GM18519 (cell line): ENCODE measurements around the gene CCDC60.

Experiments
- ATAC-seq: cut with Tn5 transposase; IDR thresholded peaks from one replicate; pipeline ENCODE4 v1.9.1; 2021; ENCODE audit warnings: mild to moderate bottlenecking, moderate library complexity; ENCODE audit not compliant: unreplicated experiment, low FRiP score

The CCDC60 gene

DNA sequence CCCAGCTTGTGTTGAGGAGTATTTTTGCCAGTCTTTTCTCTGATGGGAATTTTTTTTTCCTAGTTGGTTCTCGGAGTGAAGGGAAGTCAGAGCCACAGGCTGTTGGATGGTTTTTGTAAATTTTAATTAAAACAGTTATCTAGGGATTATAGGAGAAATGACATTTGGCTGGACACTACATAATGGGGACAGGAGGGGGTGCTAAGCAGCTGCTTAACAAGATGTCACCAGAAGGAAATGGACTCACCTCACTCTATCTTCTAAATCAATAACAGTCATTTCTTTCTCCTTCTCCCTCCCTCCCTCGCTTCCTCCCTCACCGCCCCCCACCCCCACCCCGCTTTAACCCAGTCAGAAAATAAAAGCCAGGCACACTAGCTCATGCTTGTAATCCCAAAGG is 165.7 kb downstream of the CCDC60 start:
- no peak for ATAC-seq

DNA sequence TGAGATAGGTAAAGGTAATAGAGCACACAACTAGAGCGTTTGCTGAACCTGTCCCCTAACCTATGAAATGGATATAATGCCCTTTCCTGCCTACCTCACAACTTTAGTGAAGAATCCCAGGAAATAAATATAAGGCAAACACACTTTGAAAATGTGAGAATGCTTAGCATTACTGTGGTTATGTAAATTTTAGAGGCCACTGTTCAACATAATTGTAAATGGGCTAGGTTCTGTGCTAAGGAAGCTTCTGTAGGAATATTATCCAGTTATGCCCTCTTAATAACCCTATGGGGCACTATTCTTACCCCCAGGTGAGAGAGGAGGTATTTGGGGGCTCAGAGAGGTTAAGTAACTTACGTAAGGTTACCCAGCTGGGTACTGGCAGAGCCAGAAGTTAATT is 166.5 kb downstream of the CCDC60 start:
- no peak for ATAC-seq

DNA sequence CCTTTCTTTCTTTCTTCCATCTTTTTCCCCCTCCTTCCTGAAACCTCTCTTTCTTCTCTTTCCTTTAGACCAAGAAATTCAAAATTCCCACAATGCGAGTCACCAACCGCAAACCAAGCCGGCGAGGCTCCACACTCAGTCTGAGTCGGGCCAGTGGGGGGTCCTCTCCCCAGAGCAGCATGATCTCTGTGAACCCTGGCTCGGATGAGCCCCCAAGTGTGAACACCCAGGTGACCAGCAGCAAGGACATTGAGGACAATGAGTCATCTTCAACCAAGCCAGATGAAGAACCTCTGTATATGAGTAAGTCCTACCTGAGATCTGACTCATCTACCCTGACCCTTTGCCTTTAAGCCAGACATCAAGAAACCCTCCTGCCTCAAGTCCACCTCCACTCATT is 170.5 kb downstream of the CCDC60 start:
- ATAC-seq = no peak

DNA sequence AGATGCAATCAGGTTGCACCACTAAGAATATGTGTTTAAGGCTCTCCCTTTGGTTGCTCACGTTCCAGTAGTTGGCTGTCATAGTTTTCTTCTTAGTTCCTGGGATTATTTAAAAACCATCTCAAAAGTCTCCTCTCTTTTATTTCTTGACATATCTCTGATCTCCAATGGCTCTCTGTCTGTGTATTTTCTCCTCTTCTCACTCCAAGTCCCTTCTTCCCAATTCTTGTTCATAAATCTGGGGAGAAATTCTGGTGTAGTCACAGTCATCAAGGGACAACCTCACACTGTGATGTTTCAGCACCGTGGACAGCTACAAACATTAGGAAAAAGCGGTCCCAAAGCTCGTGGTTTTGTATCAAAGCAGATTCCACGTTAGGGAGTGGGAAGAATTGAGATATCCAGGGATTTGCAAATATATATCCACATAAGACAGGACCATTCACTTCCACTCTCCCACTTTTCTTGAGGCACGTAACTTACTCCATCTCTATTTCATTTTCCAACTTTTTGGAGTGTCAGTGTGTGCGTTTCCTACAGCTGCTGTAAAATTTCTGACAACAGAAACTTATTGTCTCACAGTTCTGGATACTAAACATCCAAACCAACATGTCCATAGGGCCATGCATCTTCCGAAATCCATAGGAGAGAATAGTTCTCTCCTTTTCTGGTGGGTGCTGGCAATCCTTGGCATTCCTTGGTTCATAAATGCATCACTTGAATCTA is 178.4 kb downstream of the CCDC60 start:
- ATAC-seq = no peak

DNA sequence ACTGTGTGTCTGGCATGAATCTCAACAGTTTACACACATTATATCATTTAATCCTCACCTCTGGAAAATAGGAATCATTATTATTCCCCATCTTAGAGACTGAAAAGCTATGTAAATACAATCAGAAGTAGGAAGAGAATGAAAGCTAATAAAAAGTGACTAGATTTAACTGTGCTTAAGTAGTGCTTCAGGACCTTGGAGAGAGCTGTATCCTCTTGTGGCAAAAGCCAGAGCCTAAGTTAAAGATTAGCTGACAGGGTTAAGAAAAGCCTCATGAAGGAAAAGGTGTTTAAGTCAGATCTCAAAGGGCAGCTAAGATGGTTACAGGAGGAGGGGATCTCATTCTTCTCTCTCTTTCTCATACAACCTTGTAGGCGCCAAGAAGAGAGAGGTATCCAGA is 193.7 kb downstream of the CCDC60 start:
- no peak for ATAC-seq

DNA sequence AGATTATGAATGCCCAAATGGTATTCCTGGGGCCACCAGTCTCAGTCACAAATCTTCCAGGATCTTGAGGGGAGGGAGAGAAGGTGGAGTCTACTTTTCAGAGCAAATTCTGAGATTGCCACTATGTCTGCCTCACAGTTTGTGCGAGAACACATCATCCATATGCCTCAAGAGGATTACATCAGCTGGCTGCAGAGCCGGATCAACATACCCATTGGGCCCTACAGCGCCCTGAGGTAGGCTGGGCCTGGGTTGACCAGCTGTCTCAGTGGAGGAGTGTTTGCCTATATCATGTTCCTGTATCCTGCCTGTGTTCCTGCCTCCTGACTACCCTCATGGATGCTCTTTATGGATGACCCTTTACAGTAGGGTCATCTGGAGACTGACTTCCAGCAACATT is 205.9 kb downstream of the CCDC60 start:
- ATAC-seq = no peak

DNA sequence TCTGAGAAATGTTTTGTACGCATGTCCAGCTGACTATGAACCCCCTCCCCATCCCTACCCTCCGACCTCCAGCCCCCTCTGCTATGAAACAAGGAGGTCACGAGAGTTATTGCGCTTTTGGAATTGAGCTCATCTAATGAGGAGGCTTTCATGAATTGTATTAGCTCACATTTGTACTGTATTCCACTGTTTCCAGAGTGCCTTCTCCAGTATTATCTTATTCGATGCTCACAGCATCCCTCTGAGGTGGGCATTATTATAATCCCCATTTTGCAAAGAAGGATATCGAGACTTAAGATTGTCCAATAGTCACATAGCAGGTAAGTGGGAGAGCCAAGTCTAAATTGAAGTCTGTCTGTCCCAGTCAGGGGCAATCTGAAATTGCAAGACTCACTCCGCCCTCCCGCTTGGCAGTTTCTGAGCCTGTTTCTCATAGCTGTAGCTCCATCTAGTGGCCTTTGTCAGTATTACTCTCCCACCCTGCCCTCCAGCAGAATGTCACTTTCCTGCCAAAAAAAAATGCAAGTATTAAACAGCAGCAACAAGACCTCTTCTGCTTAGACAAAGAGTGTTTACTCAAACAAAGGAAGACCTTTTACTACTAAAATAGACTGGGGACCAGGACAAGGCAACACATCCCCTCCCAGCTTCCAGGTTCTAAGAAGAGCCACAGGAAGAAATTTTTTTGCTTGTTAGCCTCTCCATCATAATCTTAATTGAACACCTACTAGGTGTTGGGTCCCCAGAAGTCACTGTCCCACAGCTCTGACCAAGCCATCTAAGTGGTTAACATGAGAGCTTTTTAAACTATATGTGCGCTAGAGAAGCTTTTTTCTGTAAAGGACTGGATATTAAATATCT is 210.5 kb downstream of the CCDC60 start:
- no peak for ATAC-seq

DNA sequence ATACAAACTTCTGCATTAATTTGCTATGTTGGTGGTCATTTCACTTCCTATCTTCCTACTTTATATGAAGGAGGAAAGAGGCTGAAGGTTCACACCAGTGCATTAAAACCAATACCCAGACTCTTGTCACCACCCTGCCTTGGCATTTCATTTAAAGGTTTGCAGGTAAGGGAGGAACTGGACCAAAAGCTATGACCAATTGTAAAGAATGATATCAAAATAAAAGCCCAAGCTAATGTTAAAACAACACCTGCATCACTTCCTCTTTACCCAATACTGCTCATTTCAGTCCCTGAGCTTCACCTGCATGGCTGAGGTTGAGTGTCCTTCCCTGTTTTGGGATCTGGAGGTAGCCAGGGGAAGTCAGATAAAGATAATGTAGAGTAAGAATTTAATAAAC is 211.8 kb downstream of the CCDC60 start:
- ATAC-seq = no peak

DNA sequence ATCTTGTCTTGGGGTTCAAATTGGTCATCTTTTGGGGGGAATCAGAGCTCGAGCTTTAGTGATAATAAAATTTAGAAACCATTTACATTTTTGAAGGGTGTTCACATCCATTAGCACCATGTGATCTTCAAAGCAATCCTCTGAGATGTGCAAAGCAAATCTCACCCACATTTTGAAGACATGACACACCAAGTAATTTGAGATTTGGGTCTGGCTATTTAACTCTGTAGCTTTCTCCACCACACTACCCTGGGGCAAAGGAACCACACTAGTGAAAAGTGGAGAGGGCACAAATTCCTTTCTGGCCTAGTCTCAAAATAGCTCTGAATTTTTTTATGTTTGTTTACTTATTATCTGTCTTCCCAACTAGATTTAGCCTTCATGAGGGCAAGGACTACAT is 212.5 kb downstream of the CCDC60 start:
- ATAC-seq = no peak

DNA sequence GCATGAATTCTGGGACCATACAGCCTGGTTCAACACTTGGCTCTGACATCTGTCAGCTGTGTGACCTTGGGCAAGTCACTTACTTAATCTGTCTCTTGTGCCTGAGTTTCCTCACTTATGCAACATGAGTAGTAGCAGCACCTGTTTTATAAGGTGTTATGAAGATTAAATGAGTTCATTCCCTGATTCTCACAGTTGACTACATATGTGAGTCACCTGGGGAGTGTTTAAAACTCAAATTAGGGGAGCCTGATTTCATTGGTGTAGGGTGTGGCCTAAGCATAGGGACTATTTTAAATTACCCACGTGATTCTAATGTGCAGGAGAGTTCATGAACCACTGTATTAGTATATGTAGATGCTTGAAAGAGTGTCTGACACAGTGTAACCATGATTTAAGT is 222.3 kb downstream of the CCDC60 start:
- ATAC-seq = no peak

DNA sequence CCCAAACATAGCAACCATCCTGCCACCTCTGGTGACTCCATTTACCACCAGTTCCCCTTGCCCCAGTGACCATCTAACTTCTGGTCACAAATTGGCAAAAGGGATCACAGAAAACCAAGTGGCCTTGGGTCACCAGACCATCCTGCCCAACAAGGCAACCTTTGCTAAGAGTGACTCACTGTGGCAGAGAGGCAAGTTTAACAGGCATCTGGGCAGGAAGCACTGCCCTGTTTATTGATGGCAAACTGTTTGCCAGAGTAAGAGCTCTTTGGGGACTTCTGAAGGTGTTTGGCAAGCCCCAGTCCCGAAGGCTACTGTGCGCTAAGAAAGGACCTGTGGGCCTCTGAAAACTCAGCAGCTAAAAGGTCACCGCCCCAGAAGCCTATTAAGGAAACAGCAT is 230.9 kb downstream of the CCDC60 start:
- no peak for ATAC-seq

DNA sequence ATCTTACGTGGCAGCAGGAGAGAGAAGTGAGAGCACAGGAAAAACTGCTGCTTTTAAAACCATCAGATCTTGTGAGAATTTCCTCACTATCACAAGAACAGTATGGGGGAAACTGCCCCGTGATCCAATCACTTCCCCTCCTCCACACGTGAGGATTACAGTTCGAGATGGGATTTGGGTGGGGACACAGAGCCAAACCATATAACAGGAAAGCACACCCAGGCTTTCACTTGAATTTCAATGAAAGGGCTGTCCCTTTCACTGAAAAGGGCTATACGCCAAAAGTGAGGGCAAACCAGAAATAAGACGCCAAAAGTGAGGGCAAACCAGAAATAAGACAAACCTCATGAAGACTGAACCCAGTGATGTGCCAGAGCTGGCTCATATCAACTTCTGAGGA is 236.2 kb downstream of the CCDC60 start:
- no peak for ATAC-seq

DNA sequence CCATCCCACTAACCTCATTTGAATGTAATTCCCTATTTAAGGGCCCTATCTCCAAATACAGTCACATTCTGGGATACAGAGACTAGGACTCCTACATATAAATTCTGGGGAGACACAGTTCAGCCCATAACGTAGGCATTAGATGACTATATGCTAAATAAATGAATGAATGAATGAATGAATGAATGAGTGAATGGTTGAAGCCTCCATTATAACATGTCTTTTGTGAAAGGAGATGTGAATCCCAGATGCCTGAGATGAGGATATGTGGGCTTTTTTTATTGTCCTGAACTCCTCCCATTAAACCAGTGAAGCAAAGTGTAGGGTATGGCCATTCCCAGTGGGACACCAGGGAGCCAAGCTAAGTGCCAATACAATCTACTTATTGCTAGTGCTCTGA is 238.6 kb downstream of the CCDC60 start:
- ATAC-seq = no peak

DNA sequence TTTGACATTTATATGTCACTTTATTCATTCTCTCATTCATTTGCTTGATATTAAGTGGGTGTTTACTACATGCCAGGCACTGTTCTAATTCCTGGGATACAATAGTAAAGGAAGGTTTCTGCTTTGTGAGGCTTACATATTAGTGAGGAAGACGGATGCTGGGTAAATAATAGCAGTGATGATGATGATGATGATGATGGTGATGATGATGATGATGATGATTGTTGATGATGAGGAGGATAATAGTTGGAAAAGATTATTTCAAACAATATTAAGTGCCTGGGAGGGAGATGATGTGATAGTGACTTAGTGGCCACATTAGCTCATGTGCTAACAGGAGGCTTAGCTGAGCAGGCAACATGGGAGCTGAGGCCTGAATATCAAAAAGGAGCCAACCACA is 239.7 kb downstream of the CCDC60 start:
- ATAC-seq = no peak

DNA sequence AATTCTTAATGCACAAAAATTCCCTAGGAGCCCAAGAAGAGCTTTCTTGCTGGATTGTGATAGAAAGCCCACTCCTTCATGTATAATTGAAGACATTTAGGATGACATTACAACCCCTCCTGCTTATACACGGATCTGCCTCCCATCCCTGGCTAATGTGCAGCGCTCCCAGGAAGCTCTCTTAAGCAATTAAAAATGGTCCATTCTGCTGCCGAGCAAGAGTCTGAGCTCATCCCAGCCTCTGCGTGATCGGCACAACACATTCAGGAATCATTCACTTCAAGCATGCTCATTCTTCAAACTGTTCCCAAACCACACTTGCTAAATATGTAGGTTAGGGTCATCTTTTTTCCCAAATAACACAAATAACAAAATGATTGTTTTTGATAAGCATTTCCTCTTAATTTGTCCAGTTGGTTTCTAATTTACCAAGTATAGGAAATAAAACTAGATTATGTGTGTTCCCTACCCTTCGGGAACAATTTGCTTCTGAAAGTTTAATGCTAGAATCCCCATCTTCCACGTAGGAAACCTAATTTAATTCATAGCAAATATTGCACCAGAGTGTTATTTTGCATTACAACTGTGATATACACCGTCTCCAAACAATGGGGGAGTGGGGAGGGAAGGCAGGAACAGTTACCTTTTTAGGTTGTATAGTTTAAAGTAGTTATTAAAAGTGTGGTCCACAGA is 241.7 kb downstream of the CCDC60 start:
- ATAC-seq = no peak

DNA sequence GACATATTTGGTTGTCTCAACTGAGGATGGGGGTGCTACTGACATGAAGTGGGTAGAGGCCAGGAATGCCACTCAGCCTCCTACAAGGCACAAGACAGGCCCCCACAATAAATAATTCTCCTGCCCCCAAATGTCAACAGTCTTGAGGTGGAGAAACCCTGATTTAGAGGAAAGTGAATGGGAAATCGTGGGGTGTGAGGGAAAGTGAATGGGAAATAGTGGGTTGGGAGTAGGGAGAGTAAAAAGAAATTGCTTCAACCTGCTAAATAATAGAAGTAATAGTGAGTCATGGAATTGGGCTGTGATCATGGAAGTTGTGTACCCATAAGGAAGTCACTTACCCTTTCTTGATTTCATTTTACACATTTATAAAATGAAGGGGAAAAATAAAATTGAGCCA is 242.4 kb downstream of the CCDC60 start:
- ATAC-seq = no peak

DNA sequence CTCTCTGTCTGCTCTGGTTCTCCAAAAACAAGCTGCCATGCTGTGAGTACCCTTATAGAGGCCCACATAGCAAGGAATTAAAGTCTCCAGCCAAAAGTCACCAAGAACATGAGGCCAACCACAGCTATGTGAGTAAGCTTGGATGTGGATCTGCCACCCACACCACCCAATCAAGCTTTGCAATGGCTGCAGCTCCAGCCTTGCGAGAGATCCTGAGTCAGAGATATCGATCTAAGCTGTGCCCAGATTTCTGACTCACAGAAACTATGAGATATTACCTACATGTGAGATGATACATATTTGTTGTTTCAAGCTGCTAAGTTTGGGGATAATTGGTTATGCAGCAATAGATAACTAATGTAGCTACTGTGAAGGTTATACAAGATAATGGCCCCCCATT is 243.6 kb downstream of the CCDC60 start:
- ATAC-seq = no peak

DNA sequence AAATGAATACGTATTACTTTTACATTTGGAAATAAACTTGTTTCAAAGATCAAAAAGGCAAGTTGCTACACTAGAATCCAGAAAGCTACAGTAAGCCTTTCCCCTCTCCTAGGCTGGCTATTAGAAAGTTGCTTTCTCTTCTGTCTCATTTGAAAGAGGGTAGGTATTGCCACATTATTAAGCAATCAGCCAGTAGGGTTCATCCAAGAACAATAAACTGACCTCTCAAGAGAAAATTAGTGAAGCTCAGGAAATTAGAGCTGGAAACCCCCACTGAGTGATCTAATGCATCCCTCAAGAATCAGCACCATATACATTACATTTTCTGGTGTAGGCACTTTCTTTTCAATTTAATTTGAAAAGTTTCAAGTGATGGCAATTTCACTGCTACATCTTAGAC is 254.6 kb downstream of the CCDC60 start:
- no peak for ATAC-seq

DNA sequence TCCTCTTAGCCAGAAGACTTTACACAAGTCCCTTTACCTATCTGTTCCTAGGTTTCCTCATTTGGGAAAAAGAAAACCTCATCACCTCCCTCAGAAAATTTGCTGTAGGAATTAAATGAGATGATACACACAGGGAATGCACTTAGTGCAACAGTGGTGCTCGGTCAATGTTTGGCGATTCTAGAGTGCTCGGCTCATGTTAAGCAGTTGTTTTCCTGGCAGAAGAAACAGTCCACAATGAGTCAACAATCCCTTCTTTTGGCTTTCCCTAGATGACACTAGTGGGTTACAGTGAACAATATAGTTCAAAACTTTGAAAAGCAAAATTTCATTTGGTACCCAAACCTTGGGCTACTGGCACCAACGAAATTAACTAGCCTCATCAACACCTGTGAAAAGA is 255.1 kb downstream of the CCDC60 start:
- ATAC-seq = no peak
